ENCODE data around the gene XKR8.

- TF ChIP-seq CTCF (conservative IDR thresholded peaks at IDR 0.05; ENCODE audit: low read depth, low read length) (no peak), POLR2A (IDR thresholded peaks at IDR 0.05; ENCODE audit: low read depth, low read length) (no peak), MAZ (IDR thresholded peaks at IDR 0.05; ENCODE audit: borderline replicate concordance, low read depth, low read length) (no peak)
These were observed 3.6 kb downstream of the XKR8 start for GRCh38 chr1:27963393-27963792.

Data from IMR-90 (cell line).